ENCODE results near the gene PPL.

PPL gene

DNA sequence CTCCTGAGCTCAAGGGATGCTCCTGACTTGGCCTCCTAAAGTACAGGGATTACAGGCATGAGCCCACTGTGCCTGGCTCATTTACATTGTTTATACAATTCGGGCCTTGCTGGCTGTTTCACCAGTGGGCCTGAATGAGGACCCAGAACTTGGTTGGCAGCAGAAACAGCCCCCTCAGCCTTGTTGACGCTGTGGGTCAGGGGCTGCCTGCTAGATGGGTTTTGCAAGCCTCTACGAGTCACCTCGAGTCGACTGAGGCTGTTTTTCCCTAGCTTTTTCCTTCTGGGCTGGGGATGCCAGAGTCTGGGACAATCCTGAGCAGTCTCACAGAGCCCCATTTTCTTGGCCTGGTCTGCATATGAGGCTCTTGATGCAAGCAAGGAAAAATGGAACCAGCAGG lies 16.1 kb downstream of the PPL start:
- Histone ChIP-seq H3K4me2 (ENCODE audit: low read length) (no peak overlapping the region), H3K27ac (ENCODE audit: low read depth, low read length, poor library complexity, severe bottlenecking) (no peak overlapping the region), H3K9me3 (ENCODE audit: low read length) (no peaks in the 10 kb centered on the region), H3K4me3 (ENCODE audit: low read depth, low read length, poor library complexity, severe bottlenecking) (no peak overlapping the region), H2AFZ (ENCODE audit: low read length) (no peak overlapping the region), H3K36me3 (ENCODE audit: insufficient read depth, low read length) (no peaks in the 10 kb centered on the region), H3F3A (ENCODE audit: insufficient read depth, low read length) (no peaks in the 10 kb centered on the region), H3K79me2 (ENCODE audit: insufficient read depth, low read length) (no peaks in the 10 kb centered on the region), H4K20me1 (ENCODE audit: insufficient read depth, low read length) (no peaks in the 10 kb centered on the region), H3K4me1 (ENCODE audit: insufficient read depth, low read length, severe bottlenecking) (no peaks in the 10 kb centered on the region), H3K27me3 (ENCODE audit: insufficient read depth, low read length) (peaks cover 8% of the 10 kb centered on the region; the same call in 1 of the 2 replicates), H3K9ac (ENCODE audit: low read length) (no peak overlapping the region), H3K9me2 (ENCODE audit: low read depth, low read length) (no peaks in the 10 kb centered on the region)
- no peak for TF ChIP-seq EZH2 (IDR thresholded peaks at IDR 0.05; ENCODE audit: borderline replicate concordance, low read length)
- TF ChIP-seq, protein P1, sequence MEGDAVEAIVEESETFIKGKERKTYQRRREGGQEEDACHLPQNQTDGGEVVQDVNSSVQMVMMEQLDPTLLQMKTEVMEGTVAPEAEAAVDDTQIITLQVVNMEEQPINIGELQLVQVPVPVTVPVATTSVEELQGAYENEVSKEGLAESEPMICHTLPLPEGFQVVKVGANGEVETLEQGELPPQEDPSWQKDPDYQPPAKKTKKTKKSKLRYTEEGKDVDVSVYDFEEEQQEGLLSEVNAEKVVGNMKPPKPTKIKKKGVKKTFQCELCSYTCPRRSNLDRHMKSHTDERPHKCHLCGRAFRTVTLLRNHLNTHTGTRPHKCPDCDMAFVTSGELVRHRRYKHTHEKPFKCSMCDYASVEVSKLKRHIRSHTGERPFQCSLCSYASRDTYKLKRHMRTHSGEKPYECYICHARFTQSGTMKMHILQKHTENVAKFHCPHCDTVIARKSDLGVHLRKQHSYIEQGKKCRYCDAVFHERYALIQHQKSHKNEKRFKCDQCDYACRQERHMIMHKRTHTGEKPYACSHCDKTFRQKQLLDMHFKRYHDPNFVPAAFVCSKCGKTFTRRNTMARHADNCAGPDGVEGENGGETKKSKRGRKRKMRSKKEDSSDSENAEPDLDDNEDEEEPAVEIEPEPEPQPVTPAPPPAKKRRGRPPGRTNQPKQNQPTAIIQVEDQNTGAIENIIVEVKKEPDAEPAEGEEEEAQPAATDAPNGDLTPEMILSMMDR (IDR thresholded peaks at IDR 0.05; ENCODE audit: low read length), result no peak

DNA sequence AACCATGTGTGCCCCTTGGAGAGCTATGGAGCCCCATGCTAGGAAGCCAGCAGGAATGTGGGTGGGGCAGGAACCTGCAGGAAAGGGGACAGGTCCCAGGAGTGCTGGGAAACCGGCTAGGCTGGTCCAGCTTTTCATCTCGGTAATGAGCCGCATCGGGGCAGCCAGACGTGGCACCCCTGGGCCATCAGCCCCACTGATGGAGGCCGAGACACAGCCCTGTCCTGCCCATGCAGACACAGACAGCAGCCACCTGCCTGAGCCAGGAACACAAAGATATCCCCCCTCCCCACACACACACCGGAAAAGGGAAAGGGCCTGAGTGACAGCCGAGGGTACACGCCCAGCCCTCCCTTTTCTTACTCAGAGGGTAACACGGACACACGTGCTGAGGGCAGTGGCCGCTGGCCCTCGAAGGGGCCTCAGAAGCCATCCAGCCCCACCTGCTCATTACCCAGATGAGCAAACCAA lies 18.1 kb downstream of the PPL start:
- H3K4me3 ChIP-seq (ENCODE audit: low read depth, low read length, poor library complexity, severe bottlenecking), result no peak overlapping the region
- H3K27me3 ChIP-seq (ENCODE audit: insufficient read depth, low read length), result peaks cover 5% of the 10 kb centered on the region; the same call in 1 of the 2 replicates
- TF ChIP-seq EZH2 (IDR thresholded peaks at IDR 0.05; ENCODE audit: borderline replicate concordance, low read length), result no peak
- TF ChIP-seq, protein P1 (IDR thresholded peaks at IDR 0.05; ENCODE audit: low read length), result no peak
- no peak overlapping the region for H3K4me2 ChIP-seq (ENCODE audit: low read length)
- H3K9me3 ChIP-seq (ENCODE audit: low read length), result no peaks in the 10 kb centered on the region
- H3K9ac ChIP-seq (ENCODE audit: low read length), result no peak overlapping the region
- H3K27ac ChIP-seq (ENCODE audit: low read depth, low read length, poor library complexity, severe bottlenecking), result no peak overlapping the region
- H3K4me1 ChIP-seq (ENCODE audit: insufficient read depth, low read length, severe bottlenecking), result no peaks in the 10 kb centered on the region
- H3K79me2 ChIP-seq (ENCODE audit: insufficient read depth, low read length), result no peaks in the 10 kb centered on the region
- no peaks in the 10 kb centered on the region for H4K20me1 ChIP-seq (ENCODE audit: insufficient read depth, low read length)
- H2AFZ ChIP-seq (ENCODE audit: low read length), result no peak overlapping the region
- H3F3A ChIP-seq (ENCODE audit: insufficient read depth, low read length), result no peaks in the 10 kb centered on the region
- H3K9me2 ChIP-seq (ENCODE audit: low read depth, low read length), result no peaks in the 10 kb centered on the region
- no peaks in the 10 kb centered on the region for H3K36me3 ChIP-seq (ENCODE audit: insufficient read depth, low read length)

DNA sequence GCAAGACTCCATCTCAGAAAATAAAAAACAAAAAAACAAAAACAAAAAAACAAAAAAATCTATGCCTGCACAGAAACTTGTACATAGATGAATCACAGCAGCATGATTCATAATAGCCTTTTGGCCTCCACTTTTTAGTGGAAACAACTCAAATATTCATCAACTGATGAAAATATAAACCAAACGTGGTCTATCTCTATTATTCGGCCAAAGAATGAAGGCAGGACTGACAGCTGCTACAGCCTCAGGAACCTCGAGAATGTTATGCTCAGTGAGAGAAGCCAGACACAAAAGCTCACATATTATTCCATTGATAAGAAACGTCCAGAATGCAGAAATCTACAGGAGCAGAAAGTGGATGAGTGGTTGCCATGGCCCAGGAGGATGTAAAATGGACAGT lies 19.8 kb downstream of the PPL start:
- no peaks in the 10 kb centered on the region for H3F3A ChIP-seq (ENCODE audit: insufficient read depth, low read length)
- no peaks in the 10 kb centered on the region for H3K36me3 ChIP-seq (ENCODE audit: insufficient read depth, low read length)
- no peak overlapping the region for H3K27ac ChIP-seq (ENCODE audit: low read depth, low read length, poor library complexity, severe bottlenecking)
- no peak overlapping the region for H3K4me2 ChIP-seq (ENCODE audit: low read length)
- no peaks in the 10 kb centered on the region; the same call in 1 of the 2 replicates for H3K27me3 ChIP-seq (ENCODE audit: insufficient read depth, low read length)
- H3K9ac ChIP-seq (ENCODE audit: low read length), result no peak overlapping the region
- H3K4me1 ChIP-seq (ENCODE audit: insufficient read depth, low read length, severe bottlenecking), result no peaks in the 10 kb centered on the region
- H2AFZ ChIP-seq (ENCODE audit: low read length), result no peak overlapping the region
- H3K9me3 ChIP-seq (ENCODE audit: low read length), result no peaks in the 10 kb centered on the region
- H4K20me1 ChIP-seq (ENCODE audit: insufficient read depth, low read length), result no peaks in the 10 kb centered on the region
- H3K79me2 ChIP-seq (ENCODE audit: insufficient read depth, low read length), result no peaks in the 10 kb centered on the region
- no peaks in the 10 kb centered on the region for H3K9me2 ChIP-seq (ENCODE audit: low read depth, low read length)
- TF ChIP-seq, protein P1 (IDR thresholded peaks at IDR 0.05; ENCODE audit: low read length), result no peak
- no peak for TF ChIP-seq EZH2 (IDR thresholded peaks at IDR 0.05; ENCODE audit: borderline replicate concordance, low read length)
- H3K4me3 ChIP-seq (ENCODE audit: low read depth, low read length, poor library complexity, severe bottlenecking), result no peak overlapping the region

Measured in OCI-LY1 (cell line).